Measurements from ENCODE around the gene FOXN3. TPM values are rescaled to one million over a fixed set of nuclear protein-coding genes. Genes with fewer than 3 reads are reported as not detected.

Gene FOXN3
- total and polyA plus RNA-seq, 2 donors (not counting 3 experiments of a cell fraction or from before 2014, with no cell fraction given) = 16.9 to 41.8 TPM

DNA sequence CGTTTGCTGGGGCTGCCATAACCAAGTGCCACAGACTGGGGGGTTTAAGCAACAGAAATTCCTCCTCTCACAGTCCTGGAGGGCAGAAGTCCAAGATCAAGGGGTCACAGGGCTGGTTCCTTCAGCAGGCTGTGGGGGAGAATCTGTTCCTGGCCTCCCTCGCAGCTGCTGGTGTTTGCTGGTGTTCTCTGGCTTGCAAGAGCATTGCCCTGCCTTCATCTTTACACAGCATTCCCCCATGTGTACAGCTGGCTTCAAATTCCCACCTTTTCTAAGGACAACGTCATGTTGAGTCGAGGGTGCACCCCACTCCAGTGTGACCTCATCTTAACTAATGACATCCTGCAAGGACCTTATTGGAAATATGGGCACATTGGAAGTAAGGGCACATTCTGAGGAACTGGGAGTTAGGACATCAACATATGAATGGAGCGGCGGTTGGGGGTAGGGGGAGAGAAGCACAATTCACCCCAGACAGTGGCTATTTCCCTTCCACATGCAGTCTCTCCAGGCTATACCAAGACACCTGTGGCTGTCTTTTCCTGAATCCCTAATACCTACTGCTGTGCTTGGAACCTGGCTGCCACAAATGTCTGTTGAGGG, 123.6 kb downstream of the FOXN3 start:
- H4K20me1 ChIP-seq (replicated peaks; ENCODE audit: control insufficient read depth, extremely low read depth, insufficient read depth, low read length) = peaks cover 2% of the 10 kb centered on the region
- CTCF ChIA-PET = no interaction called here
- POLR2A ChIA-PET = no interaction called here
- no peak overlapping the region for H3K4me3 ChIP-seq (replicated peaks in 1 of 3; ENCODE audit: insufficient read depth in 1 of 3, low read depth in 1 of 3, low read length in 3 of 3)
- BruUV-seq (replicated peaks) = no TSS peak
- H3K79me2 ChIP-seq (ENCODE audit: control insufficient read depth, insufficient read depth, low read length) = no peaks in the 10 kb centered on the region
- H3K36me3 ChIP-seq (ENCODE audit: control insufficient read depth in 2 of 2, extremely low read depth in 1 of 2, insufficient read depth in 2 of 2, low read length in 2 of 2) = peaks cover 0 to 3% of the 10 kb centered on the region in 2 experiments
- DNase-seq (ENCODE audit: low read depth, low spot score) (no peak), FAIRE-seq (no peak)
- no peaks in the 10 kb centered on the region for H3K4me1 ChIP-seq (ENCODE audit: control insufficient read depth, extremely low read depth, insufficient read depth, low read length)
- dilution Hi-C loops (cut with MboI; ENCODE audit: extremely low pct_ligation_motif_present, low sequenced_read_pairs) (no loop called here), intact Hi-C loops (cut with micrococcal nuclease) (no loop called here)
- H3K27ac ChIP-seq (ENCODE audit: insufficient read depth, low read depth, low read length) = no peak overlapping the region
- no peaks in the 10 kb centered on the region for H3K9me3 ChIP-seq (replicated peaks; ENCODE audit: control insufficient read depth, insufficient read depth, low read length)
- TF ChIP-seq GATA2 (IDR thresholded peaks at IDR 0.05; ENCODE audit: insufficient read depth, insufficient read length, low read depth, low read length) (no peak), MAX (IDR thresholded peaks at IDR 0.05; ENCODE audit: insufficient read depth, insufficient read length) (no peak), EZH2 (IDR thresholded peaks at IDR 0.05; ENCODE audit: borderline replicate concordance, low read depth, low read length, severe bottlenecking) (no peak), MYC (IDR thresholded peaks at IDR 0.05; ENCODE audit: low read depth, low read length) (no peak)
- H2AFZ ChIP-seq (ENCODE audit: low read depth, low read length) = no peak overlapping the region
- no peak overlapping the region for H3K9ac ChIP-seq (replicated peaks; ENCODE audit: extremely low read depth, insufficient read depth, low read length)
- no peak overlapping the region for H3K4me2 ChIP-seq (ENCODE audit: insufficient read depth, low read length)
- no peaks in the 10 kb centered on the region for H3K27me3 ChIP-seq (ENCODE audit: control insufficient read depth in 2 of 2, insufficient read depth in 2 of 2, low read length in 2 of 2)
- no peaks in the 10 kb centered on the region for H3K9me1 ChIP-seq (replicated peaks; ENCODE audit: control insufficient read depth, extremely low read depth, insufficient read depth, low read length)

DNA sequence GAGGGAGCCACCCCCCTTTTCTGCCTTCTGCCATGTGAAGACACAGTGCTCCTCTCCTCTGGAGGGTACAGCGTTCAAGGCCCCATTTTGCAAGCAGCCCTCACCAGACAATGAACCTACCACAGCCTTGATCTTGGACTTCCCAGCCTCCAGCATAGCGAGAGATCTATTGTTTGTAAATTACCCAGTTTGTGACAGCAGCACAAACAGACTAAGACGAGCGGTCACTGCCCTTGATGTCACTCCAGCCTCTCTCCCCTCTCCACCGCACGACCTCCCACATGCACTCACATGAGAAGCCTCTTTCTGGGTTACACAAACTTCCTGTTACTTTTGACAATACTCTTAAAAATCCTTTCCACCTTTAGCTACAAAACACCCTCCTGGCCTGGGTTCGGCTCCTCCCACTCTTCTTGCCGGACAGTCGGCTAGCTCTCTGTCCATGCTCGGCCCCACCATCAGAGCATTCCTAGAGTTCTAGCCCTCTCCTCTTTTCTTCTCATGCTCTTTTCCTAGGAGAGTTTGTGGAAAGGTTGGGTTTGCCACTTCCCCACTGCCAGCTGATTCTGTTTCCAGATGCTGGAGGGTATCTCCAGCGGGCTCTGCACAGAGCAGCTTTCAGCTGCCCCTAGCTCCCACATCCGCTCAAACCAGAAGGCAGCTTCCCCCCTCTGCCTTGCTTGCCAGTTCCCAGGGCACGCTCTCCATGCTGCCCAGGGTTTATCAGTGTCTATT, 124.3 kb downstream of the FOXN3 start:
- Histone ChIP-seq H3K9me3 (replicated peaks; ENCODE audit: control insufficient read depth, insufficient read depth, low read length) (no peaks in the 10 kb centered on the region), H3K79me2 (ENCODE audit: control insufficient read depth, insufficient read depth, low read length) (no peaks in the 10 kb centered on the region), H2AFZ (ENCODE audit: low read depth, low read length) (no peak overlapping the region), H3K36me3 (ENCODE audit: control insufficient read depth in 2 of 2, extremely low read depth in 1 of 2, insufficient read depth in 2 of 2, low read length in 2 of 2) (peaks cover 0 to 3% of the 10 kb centered on the region in 2 experiments), H3K9me1 (replicated peaks; ENCODE audit: control insufficient read depth, extremely low read depth, insufficient read depth, low read length) (no peaks in the 10 kb centered on the region), H3K9ac (replicated peaks; ENCODE audit: extremely low read depth, insufficient read depth, low read length) (no peak overlapping the region), H4K20me1 (replicated peaks; ENCODE audit: control insufficient read depth, extremely low read depth, insufficient read depth, low read length) (peaks cover 2% of the 10 kb centered on the region), H3K27me3 (ENCODE audit: control insufficient read depth in 2 of 2, insufficient read depth in 2 of 2, low read length in 2 of 2) (no peaks in the 10 kb centered on the region), H3K4me1 (ENCODE audit: control insufficient read depth, extremely low read depth, insufficient read depth, low read length) (no peaks in the 10 kb centered on the region), H3K27ac (ENCODE audit: insufficient read depth, low read depth, low read length) (no peak overlapping the region), H3K4me2 (ENCODE audit: insufficient read depth, low read length) (no peak overlapping the region), H3K4me3 (replicated peaks in 1 of 3; ENCODE audit: insufficient read depth in 1 of 3, low read depth in 1 of 3, low read length in 3 of 3) (no peak overlapping the region)
- ChIA-PET CTCF (no interaction called here), POLR2A (no interaction called here)
- no peak for FAIRE-seq
- no TSS peak for BruUV-seq (replicated peaks)
- TF ChIP-seq POLR2AphosphoS5 (IDR thresholded peaks at IDR 0.05; ENCODE audit: insufficient read depth, low read depth, low read length) = no peak
- no peak for DNase-seq (ENCODE audit: low read depth, low spot score)
- dilution Hi-C loops (cut with MboI; ENCODE audit: extremely low pct_ligation_motif_present, low sequenced_read_pairs) (no loop called here), intact Hi-C loops (cut with micrococcal nuclease) (no loop called here)
